Panc1 (cell line): ENCODE results near the gene KIF21A. TPM values are rescaled to one million over a fixed set of nuclear protein-coding genes. Genes with fewer than 3 reads are reported as not detected.

ENCODE experiments used
- ATAC-seq: fragments of 200-7000 bp; cut with Tn5 transposase; 2 replicates; pipeline ENCODE4 v1.9.1; 2020; ENCODE audit warnings: mild to moderate bottlenecking, moderate library complexity
- BruUV-seq: library from RNA; stranded (reverse); fragments of 400-500 nt; replicated peaks from 2 replicates; lab custom pipeline; 2021; lab: Mats Ljungman, UMichigan
- CTCF ChIA-PET: fragments of 300-600 bp; sonication (Branson Sonifier 250); formaldehyde crosslinking; loops from one replicate; lab custom pipeline; 2022; ENCODE audit warnings: antibody characterized with exemption; lab: Charles Lee
- POLR2A ChIA-PET: fragments of 300-600 bp; sonication (Branson Sonifier 250); formaldehyde crosslinking; loops from one replicate; lab custom pipeline; 2022; ENCODE audit warnings: antibody characterized with exemption; lab: Charles Lee
- DNase-seq: peaks from one replicate; pipeline ENCODE4 v3.0.0-alpha.2; 2010; ENCODE audit warnings: low read depth, low spot score
- H3K27ac ChIP-seq: 2 replicates; pipeline ENCODE4 v1.5.1; 2011; ENCODE audit warnings: mild to moderate bottlenecking, low read length, inconsistent platforms
- H3K27me3 ChIP-seq: fragments of 200-500 bp; sonication (Bioruptor generic); 2 replicates; pipeline ENCODE4 v1.6.0; 2014; ENCODE audit warnings: low read length, inconsistent platforms; ENCODE audit not compliant: control insufficient read depth, insufficient read depth
- H3K36me3 ChIP-seq: fragments of 200-500 bp; sonication (Bioruptor generic); 2 replicates; pipeline ENCODE4 v1.5.1; 2014; ENCODE audit warnings: inconsistent platforms, mild to moderate bottlenecking, low read length, moderate library complexity; ENCODE audit not compliant: control insufficient read depth, insufficient read depth
- H3K4me1 ChIP-seq: 2 replicates; pipeline ENCODE4 v1.5.1; 2011; ENCODE audit warnings: inconsistent platforms, mild to moderate bottlenecking, low read length, moderate library complexity; ENCODE audit not compliant: control insufficient read depth, insufficient read depth
- H3K4me3 ChIP-seq, 2 experiments: 2 replicates each; pipeline ENCODE4 v1.5.1; 2011 to 2012; ENCODE audit warnings: low read depth in 2 of 2, low read length in 2 of 2, mild to moderate bottlenecking in 2 of 2, inconsistent platforms in 1 of 2, moderate library complexity in 1 of 2
- H3K9me3 ChIP-seq: fragments of 200-500 bp; sonication (Bioruptor generic); 2 replicates; pipeline ENCODE4 v1.5.1; 2014; ENCODE audit warnings: low read depth, mild to moderate bottlenecking, inconsistent platforms, low read length, moderate library complexity; ENCODE audit not compliant: control insufficient read depth, insufficient read depth
- POLR2AphosphoS5 ChIP-seq: IDR thresholded peaks from 2 replicates; pipeline ENCODE4 v1.6.1; 2012; ENCODE audit warnings: mild to moderate bottlenecking, low read depth, low read length, moderate library complexity
- SIN3A ChIP-seq: IDR thresholded peaks from 2 replicates; pipeline ENCODE4 v1.6.1; 2012; ENCODE audit warnings: low read depth, mild to moderate bottlenecking, low read length, moderate library complexity, borderline replicate concordance; ENCODE audit not compliant: insufficient read depth
- TCF7L2 ChIP-seq: IDR thresholded peaks from 2 replicates; pipeline ENCODE4 v1.6.1; 2011; ENCODE audit warnings: mild to moderate bottlenecking, low read depth, low read length, inconsistent platforms
- in situ Hi-C: cut with HindIII; loops from 2 replicates; pipeline ENCODE4 v1.10.0; 2016; ENCODE audit warnings: low sequenced_read_pairs, low pct_unique_long_range_greater_than_20kb
- intact Hi-C: fragments of 100-400 bp; cut with micrococcal nuclease; formaldehyde crosslinking; loops from one replicate; pipeline ENCODE4 v1.10.0; 2022; ENCODE audit not compliant: unreplicated experiment
- total RNA-seq: library from RNA; stranded (reverse); gene quantifications from one replicate; pipeline ENCODE4 v1.2.1, GENCODE V29; 2021; ENCODE audit not compliant: unreplicated experiment
- TF ChIP-seq, protein P1 (sequence below), 2 experiments: IDR thresholded peaks; 2 replicates each; pipeline ENCODE4 v1.6.1; 2011 to 2012; ENCODE audit warnings: low read depth in 2 of 2, control low read depth in 1 of 2, low read length in 1 of 2, mild to moderate bottlenecking in 1 of 2, moderate library complexity in 1 of 2; ENCODE audit not compliant: insufficient read depth in 1 of 2
- TF ChIP-seq, protein P2 (sequence below): fragments of 450-650 bp; IDR thresholded peaks from 2 replicates; pipeline ENCODE4 v1.5.1; 2017; ENCODE audit warnings: mild to moderate bottlenecking

Gene KIF21A
- total RNA-seq, 1 experiment from 2014 or later: 25.6 TPM

DNA sequence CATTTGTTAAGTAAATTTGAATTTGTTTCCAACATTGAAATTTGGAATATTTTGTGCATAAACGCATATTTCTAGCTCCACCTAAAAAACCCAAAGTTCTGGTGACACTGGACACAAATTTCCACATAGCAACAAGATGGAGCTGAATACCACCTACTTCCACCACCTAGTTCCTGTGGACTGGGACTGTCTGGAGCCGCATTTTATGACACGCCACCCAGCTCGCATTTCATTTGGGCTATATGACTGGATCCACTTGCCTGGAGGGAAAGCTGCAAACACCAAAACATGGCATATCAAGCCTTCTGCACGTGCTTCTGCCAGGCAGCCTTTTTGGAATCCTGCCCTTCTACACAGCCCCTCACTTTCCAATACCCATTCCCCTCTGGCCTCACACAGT, 173.4 kb downstream of the KIF21A start:
- Histone ChIP-seq H3K27ac (no peak overlapping the region), H3K4me1 (no peaks in the 10 kb centered on the region), H3K4me3 (no peak overlapping the region), H3K9me3 (no peaks in the 10 kb centered on the region), H3K36me3 (no peaks in the 10 kb centered on the region), H3K27me3 (no peaks in the 10 kb centered on the region)
- TF ChIP-seq, protein P1, sequence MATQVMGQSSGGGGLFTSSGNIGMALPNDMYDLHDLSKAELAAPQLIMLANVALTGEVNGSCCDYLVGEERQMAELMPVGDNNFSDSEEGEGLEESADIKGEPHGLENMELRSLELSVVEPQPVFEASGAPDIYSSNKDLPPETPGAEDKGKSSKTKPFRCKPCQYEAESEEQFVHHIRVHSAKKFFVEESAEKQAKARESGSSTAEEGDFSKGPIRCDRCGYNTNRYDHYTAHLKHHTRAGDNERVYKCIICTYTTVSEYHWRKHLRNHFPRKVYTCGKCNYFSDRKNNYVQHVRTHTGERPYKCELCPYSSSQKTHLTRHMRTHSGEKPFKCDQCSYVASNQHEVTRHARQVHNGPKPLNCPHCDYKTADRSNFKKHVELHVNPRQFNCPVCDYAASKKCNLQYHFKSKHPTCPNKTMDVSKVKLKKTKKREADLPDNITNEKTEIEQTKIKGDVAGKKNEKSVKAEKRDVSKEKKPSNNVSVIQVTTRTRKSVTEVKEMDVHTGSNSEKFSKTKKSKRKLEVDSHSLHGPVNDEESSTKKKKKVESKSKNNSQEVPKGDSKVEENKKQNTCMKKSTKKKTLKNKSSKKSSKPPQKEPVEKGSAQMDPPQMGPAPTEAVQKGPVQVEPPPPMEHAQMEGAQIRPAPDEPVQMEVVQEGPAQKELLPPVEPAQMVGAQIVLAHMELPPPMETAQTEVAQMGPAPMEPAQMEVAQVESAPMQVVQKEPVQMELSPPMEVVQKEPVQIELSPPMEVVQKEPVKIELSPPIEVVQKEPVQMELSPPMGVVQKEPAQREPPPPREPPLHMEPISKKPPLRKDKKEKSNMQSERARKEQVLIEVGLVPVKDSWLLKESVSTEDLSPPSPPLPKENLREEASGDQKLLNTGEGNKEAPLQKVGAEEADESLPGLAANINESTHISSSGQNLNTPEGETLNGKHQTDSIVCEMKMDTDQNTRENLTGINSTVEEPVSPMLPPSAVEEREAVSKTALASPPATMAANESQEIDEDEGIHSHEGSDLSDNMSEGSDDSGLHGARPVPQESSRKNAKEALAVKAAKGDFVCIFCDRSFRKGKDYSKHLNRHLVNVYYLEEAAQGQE (IDR thresholded peaks at IDR 0.05; ENCODE audit: insufficient read depth in 1 of 2, low read depth in 2 of 2, low read length in 1 of 2): no peak
- no peak for TF ChIP-seq TCF7L2
- no peak for TF ChIP-seq POLR2AphosphoS5
- DNase-seq (no peak), ATAC-seq (no peak)
- BruUV-seq: no TSS peak
- in situ Hi-C loops (no loop called here), intact Hi-C loops (no loop called here)
- ChIA-PET POLR2A (no interaction called here), CTCF (no interaction called here)

DNA sequence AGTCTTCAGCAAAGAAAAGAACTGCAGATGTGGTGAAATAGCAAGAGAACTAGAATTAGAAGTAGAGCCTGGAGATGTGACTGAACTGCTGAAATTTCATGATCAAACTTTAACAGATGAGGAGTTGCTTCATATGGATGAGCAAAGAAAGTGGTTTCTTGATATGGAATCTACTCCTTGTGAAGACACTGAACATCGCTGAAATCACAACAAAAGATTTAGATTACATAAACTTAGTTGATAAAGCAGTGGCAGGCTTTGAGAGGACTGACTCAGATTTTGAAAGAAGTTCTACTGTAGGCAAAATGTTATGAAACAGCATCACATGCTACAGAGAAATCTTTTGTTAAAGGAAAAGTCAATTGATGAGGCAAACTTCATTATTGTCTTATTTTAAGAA, 175.0 kb downstream of the KIF21A start:
- no peaks in the 10 kb centered on the region for H3K36me3 ChIP-seq
- H3K9me3 ChIP-seq: no peaks in the 10 kb centered on the region
- DNase-seq (no peak), ATAC-seq (no peak)
- POLR2A ChIA-PET: no interaction called here
- no peaks in the 10 kb centered on the region for H3K4me1 ChIP-seq
- in situ Hi-C loops: no loop called here
- CTCF ChIA-PET: no interaction called here
- BruUV-seq: no TSS peak
- intact Hi-C loops: no loop called here
- H3K4me3 ChIP-seq: no peak overlapping the region
- no peak overlapping the region for H3K27ac ChIP-seq
- no peaks in the 10 kb centered on the region for H3K27me3 ChIP-seq
- TF ChIP-seq, protein P2, sequence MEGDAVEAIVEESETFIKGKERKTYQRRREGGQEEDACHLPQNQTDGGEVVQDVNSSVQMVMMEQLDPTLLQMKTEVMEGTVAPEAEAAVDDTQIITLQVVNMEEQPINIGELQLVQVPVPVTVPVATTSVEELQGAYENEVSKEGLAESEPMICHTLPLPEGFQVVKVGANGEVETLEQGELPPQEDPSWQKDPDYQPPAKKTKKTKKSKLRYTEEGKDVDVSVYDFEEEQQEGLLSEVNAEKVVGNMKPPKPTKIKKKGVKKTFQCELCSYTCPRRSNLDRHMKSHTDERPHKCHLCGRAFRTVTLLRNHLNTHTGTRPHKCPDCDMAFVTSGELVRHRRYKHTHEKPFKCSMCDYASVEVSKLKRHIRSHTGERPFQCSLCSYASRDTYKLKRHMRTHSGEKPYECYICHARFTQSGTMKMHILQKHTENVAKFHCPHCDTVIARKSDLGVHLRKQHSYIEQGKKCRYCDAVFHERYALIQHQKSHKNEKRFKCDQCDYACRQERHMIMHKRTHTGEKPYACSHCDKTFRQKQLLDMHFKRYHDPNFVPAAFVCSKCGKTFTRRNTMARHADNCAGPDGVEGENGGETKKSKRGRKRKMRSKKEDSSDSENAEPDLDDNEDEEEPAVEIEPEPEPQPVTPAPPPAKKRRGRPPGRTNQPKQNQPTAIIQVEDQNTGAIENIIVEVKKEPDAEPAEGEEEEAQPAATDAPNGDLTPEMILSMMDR: no peak
- TF ChIP-seq POLR2AphosphoS5 (no peak), TCF7L2 (no peak), SIN3A (no peak)
- TF ChIP-seq, protein P1 (IDR thresholded peaks at IDR 0.05; ENCODE audit: insufficient read depth in 1 of 2, low read depth in 2 of 2, low read length in 1 of 2): no peak
